ENCODE results near the gene ANKS1B. TPM values are rescaled to one million over a fixed set of nuclear protein-coding genes. Genes with fewer than 3 reads are reported as not detected.

ANKS1B gene
- total and polyA plus RNA-seq, 10 of the 15 experiments (the other 5 are each of a cell fraction or from before 2014, with no cell fraction given), result 0.16 to 1.3 (median 0.82) TPM; not detected in 7

GRCh38 chr12:98951406-98951805 is 1033.3 kb downstream of the ANKS1B start:
- DNase-seq (ENCODE audit: low read depth, low spot score) (no peak), FAIRE-seq (no peak), ATAC-seq (no peak)
- SMC1A ChIA-PET (ENCODE audit: uncharacterized antibody, unreplicated experiment), result no interaction called here
- BruUV-seq (replicated peaks), result no TSS peak
- Histone ChIP-seq H3K79me2 (ENCODE audit: control insufficient read depth, insufficient read depth, low read length) (no peaks in the 10 kb centered on the region), H3K27me3 (replicated peaks in 1 of 2; ENCODE audit: control insufficient read depth in 2 of 2, insufficient read depth in 2 of 2, low read length in 1 of 2) (no peaks in the 10 kb centered on the region), H3K9me3 (replicated peaks; ENCODE audit: control insufficient read depth, insufficient read depth, low read length) (no peaks in the 10 kb centered on the region), H3K4me1 (ENCODE audit: control insufficient read depth, insufficient read depth, low read length) (no peaks in the 10 kb centered on the region), H2AFZ (ENCODE audit: control insufficient read depth, low read depth, low read length) (no peak overlapping the region), H3K27ac (ENCODE audit: control insufficient read depth, insufficient read depth) (no peak overlapping the region), H3K4me2 (ENCODE audit: control insufficient read depth, insufficient read depth) (no peak overlapping the region), H3K36me3 (ENCODE audit: control insufficient read depth in 2 of 2, insufficient read depth in 2 of 2, low read length in 1 of 2) (no peaks in the 10 kb centered on the region), H3K9ac (ENCODE audit: control insufficient read depth, insufficient read depth, low read length) (no peak overlapping the region), H4K20me1 (ENCODE audit: control insufficient read depth, insufficient read depth) (no peaks in the 10 kb centered on the region), H3K4me3 (no peak overlapping the region)
- POLR2A ChIA-PET, result no interaction called here
- 19% methylated on average over 7 of the region's 7 CpGs for WGBS (ENCODE audit: insufficient coverage, insufficient replicate concordance, low lambda C conversion rate, missing lambda C conversion rate)
- CTCF ChIA-PET, result no interaction called here
- TF ChIP-seq NFXL1 (IDR thresholded peaks at IDR 0.05; ENCODE audit: borderline replicate concordance) (no peak), MYC (IDR thresholded peaks at IDR 0.05; ENCODE audit: insufficient read depth, insufficient read length, insufficient replicate concordance, low read length, severe bottlenecking) (no peak), MEF2B (IDR thresholded peaks at IDR 0.05; ENCODE audit: partially characterized antibody, poor library complexity, severe bottlenecking) (no peak), TCF3 (IDR thresholded peaks at IDR 0.05; ENCODE audit: borderline replicate concordance, insufficient read depth, low read depth, low read length) (no peak), ZNF274 (IDR thresholded peaks at IDR 0.05; ENCODE audit: insufficient read depth, insufficient read length) (no peak), ZNF207 (IDR thresholded peaks at IDR 0.05; ENCODE audit: borderline replicate concordance) (no peak), BCL11A (IDR thresholded peaks at IDR 0.05; ENCODE audit: low read depth, low read length) (no peak), BMI1 (IDR thresholded peaks at IDR 0.05; ENCODE audit: borderline replicate concordance) (no peak), PAX8 (IDR thresholded peaks at IDR 0.05) (no peak), NR2C1 (IDR thresholded peaks at IDR 0.05) (no peak), SMC3 (IDR thresholded peaks at IDR 0.05; ENCODE audit: borderline replicate concordance, low read length) (no peak), STAT1 (conservative IDR thresholded peaks at IDR 0.05) (no peak), WRNIP1 (IDR thresholded peaks at IDR 0.05; ENCODE audit: borderline replicate concordance, low read depth, low read length) (no peak), RFX5 (IDR thresholded peaks at IDR 0.05; ENCODE audit: low read depth, low read length) (no peak), BACH1 (IDR thresholded peaks at IDR 0.05; ENCODE audit: borderline replicate concordance) (no peak)
- TF ChIP-seq, protein P1, sequence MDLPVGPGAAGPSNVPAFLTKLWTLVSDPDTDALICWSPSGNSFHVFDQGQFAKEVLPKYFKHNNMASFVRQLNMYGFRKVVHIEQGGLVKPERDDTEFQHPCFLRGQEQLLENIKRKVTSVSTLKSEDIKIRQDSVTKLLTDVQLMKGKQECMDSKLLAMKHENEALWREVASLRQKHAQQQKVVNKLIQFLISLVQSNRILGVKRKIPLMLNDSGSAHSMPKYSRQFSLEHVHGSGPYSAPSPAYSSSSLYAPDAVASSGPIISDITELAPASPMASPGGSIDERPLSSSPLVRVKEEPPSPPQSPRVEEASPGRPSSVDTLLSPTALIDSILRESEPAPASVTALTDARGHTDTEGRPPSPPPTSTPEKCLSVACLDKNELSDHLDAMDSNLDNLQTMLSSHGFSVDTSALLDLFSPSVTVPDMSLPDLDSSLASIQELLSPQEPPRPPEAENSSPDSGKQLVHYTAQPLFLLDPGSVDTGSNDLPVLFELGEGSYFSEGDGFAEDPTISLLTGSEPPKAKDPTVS (IDR thresholded peaks at IDR 0.05; ENCODE audit: low read depth, low read length), result no peak
- in situ Hi-C loops (cut with MboI), result no loop called here
- RAD21 ChIA-PET (ENCODE audit: unreplicated experiment), result no interaction called here
- intact Hi-C loops (cut with micrococcal nuclease; ENCODE audit: unreplicated experiment), result no loop called here
